Measurements from ENCODE around the gene DTX4. TPM values are rescaled to one million over a fixed set of nuclear protein-coding genes. Genes with fewer than 3 reads are reported as not detected.

DTX4 gene
- total and polyA plus RNA-seq, 4 donors, result 2.6 to 10.0 (median 5.6) TPM

Other genes with a start within 250 kb of the DTX4 start
- gene GLYATL1, start 232.6 kb upstream of the DTX4 start, total RNA-seq, result not detected
- not detected for gene GLYATL1, start 232.6 kb upstream of the DTX4 start, polyA plus RNA-seq
- not detected for gene GLYATL1B, start 85.8 kb upstream of the DTX4 start, total RNA-seq
- not detected for gene GLYATL1B, start 85.8 kb upstream of the DTX4 start, polyA plus RNA-seq
- gene FAM111B, start 64.9 kb upstream of the DTX4 start, total RNA-seq, result under 1 TPM; 0.65 to 0.87 TPM
- under 1 TPM; 0.20 to 0.25 TPM for gene FAM111B, start 64.9 kb upstream of the DTX4 start, polyA plus RNA-seq
- gene FAM111A, start 29.3 kb upstream of the DTX4 start, total RNA-seq, result 10 to 100 TPM; 19.0 to 49.0 TPM
- 10 to 100 TPM in 1 of 2 donors, 1 to 10 TPM in 1; 5.8 to 29.6 TPM for gene FAM111A, start 29.3 kb upstream of the DTX4 start, polyA plus RNA-seq
- 10 to 100 TPM; 27.0 to 27.1 TPM for gene MPEG1, start 40.8 kb downstream of the DTX4 start, total RNA-seq
- gene MPEG1, start 40.8 kb downstream of the DTX4 start, polyA plus RNA-seq, result 10 to 100 TPM in 1 of 2 donors, 1 to 10 TPM in 1; 4.3 to 23.0 TPM
- not detected for gene OR5AN1, start 186.8 kb downstream of the DTX4 start, total RNA-seq
- gene OR5AN1, start 186.8 kb downstream of the DTX4 start, polyA plus RNA-seq, result not detected

All from aorta (tissue), 4 donors.